ENCODE data around the gene VPS13D. TPM values are rescaled to one million over a fixed set of nuclear protein-coding genes. Genes with fewer than 3 reads are reported as not detected.
A peak's percentile ranks its signal among the peaks of the same experiment; 100 is the strongest.
"Not testable (repeated sequence)": the region's sequence is repeated elsewhere in the genome, so short reads cannot be mapped to it uniquely, and the experiment has no call there.

Gene VPS13D
- total RNA-seq, 2 donors from 2014 or later, result 48.1 to 65.2 TPM

GRCh38 chr1:12537294-12537693 lies 307.5 kb downstream of the VPS13D start:
- no peak overlapping the region for H3K27ac ChIP-seq
- H3K36me3 ChIP-seq, result no peaks in the 10 kb centered on the region
- H3K4me1 ChIP-seq, result peaks cover 0 to 26% of the 10 kb centered on the region in 2 donors
- H3K4me3 ChIP-seq, result no peak overlapping the region
- no peaks in the 10 kb centered on the region for H3K27me3 ChIP-seq
- DNase-seq (ENCODE audit: low spot score), result no peak
- no peak for TF ChIP-seq CTCF (IDR thresholded peaks at IDR 0.05)
- peaks cover 0 to 4% of the 10 kb centered on the region in 2 donors for H3K9me3 ChIP-seq

GRCh38 chr1:12537906-12538461 lies 308.2 kb downstream of the VPS13D start:
- no peak overlapping the region for H3K27ac ChIP-seq

GRCh38 chr1:12538536-12538935 lies 308.7 kb downstream of the VPS13D start:
- not testable (repeated sequence) for DNase-seq (ENCODE audit: low spot score); H3K9me3 ChIP-seq; H3K27ac ChIP-seq; H3K36me3 ChIP-seq; H3K4me3 ChIP-seq; H3K27me3 ChIP-seq
- peaks cover 0 to 31% of the 10 kb centered on the region in 2 donors for H3K4me1 ChIP-seq

More at GRCh38 chr1:12537906-12538461, 308.2 kb downstream of the VPS13D start:
- H3K27me3 ChIP-seq, result no peaks in the 10 kb centered on the region
- peaks cover 0 to 4% of the 10 kb centered on the region in 2 donors for H3K9me3 ChIP-seq
- no peak for TF ChIP-seq CTCF (IDR thresholded peaks at IDR 0.05)
- no peak for DNase-seq (ENCODE audit: low spot score)
- H3K4me3 ChIP-seq, result no peak overlapping the region
- H3K4me1 ChIP-seq, result peaks cover 0 to 31% of the 10 kb centered on the region in 2 donors
- H3K36me3 ChIP-seq, result no peaks in the 10 kb centered on the region

- Histone ChIP-seq H3K27me3 (no peaks in the 10 kb centered on the region), H3K27ac (peak overlapping the region; percentile 49 to 68), H3K36me3 (no peaks in the 10 kb centered on the region), H3K9me3 (peaks cover 0 to 4% of the 10 kb centered on the region in 2 donors), H3K4me3 (no peak overlapping the region), H3K4me1 (peaks cover 0 to 31% of the 10 kb centered on the region in 2 donors)
- DNase-seq (ENCODE audit: low spot score), result no peak
- TF ChIP-seq CTCF (IDR thresholded peaks at IDR 0.05), result no peak
These were observed 309.5 kb downstream of the VPS13D start for GRCh38 chr1:12539320-12539704.

GRCh38 chr1:12539705-12540579 lies 310.1 kb downstream of the VPS13D start:
- Histone ChIP-seq H3K4me1 (peaks cover 0 to 31% of the 10 kb centered on the region in 2 donors), H3K4me3 (peak overlapping the region in 1 of 2 donors; percentile 3), H3K27me3 (no peaks in the 10 kb centered on the region), H3K36me3 (no peaks in the 10 kb centered on the region), H3K27ac (peak overlapping the region; percentile 49 to 68), H3K9me3 (peaks cover 0 to 4% of the 10 kb centered on the region in 2 donors)
- TF ChIP-seq CTCF (IDR thresholded peaks at IDR 0.05), result peak in 1 of 2 donors; percentile 23
- DNase-seq (ENCODE audit: low spot score), result peak; percentile 96

GRCh38 chr1:12540580-12541273 lies 310.9 kb downstream of the VPS13D start:
- DNase-seq (ENCODE audit: low spot score), result no peak
- TF ChIP-seq CTCF (IDR thresholded peaks at IDR 0.05), result no peak
- no peak overlapping the region for H3K4me3 ChIP-seq
- H3K27me3 ChIP-seq, result no peaks in the 10 kb centered on the region
- peaks cover 0 to 31% of the 10 kb centered on the region in 2 donors for H3K4me1 ChIP-seq
- H3K9me3 ChIP-seq, result peaks cover 0 to 4% of the 10 kb centered on the region in 2 donors
- H3K27ac ChIP-seq, result peak overlapping the region; percentile 49 to 68
- H3K36me3 ChIP-seq, result no peaks in the 10 kb centered on the region

Data from right atrium auricular region (tissue), 2 donors.